Tibial nerve (tissue), 4 donors: ENCODE data around the gene ZFAND6. TPM values are rescaled to one million over a fixed set of nuclear protein-coding genes. Genes with fewer than 3 reads are reported as not detected.

ENCODE experiments used
- DNase-seq, 2 donors: peaks; one replicate each; pipeline ENCODE4 v3.0.0-alpha.2; 2019; ENCODE audit warnings: low spot score in 2 of 2
- H3K27ac ChIP-seq, 4 donors: fragments of 200-600 bp; sonication (generic) in 3 of 4; one replicate each; pipeline ENCODE4 v1.5.1; 2017 to 2019; ENCODE audit warnings: mild to moderate bottlenecking in 1 of 4
- H3K27me3 ChIP-seq, 2 donors: fragments of 200-600 bp; sonication (generic) in 1 of 2; one replicate each; pipeline versions ENCODE4 v1.5.1 to v1.6.0; 2017 to 2019
- H3K36me3 ChIP-seq, 3 donors: fragments of 200-600 bp; sonication (generic); one replicate each; pipeline ENCODE4 v1.5.1; 2018 to 2019
- H3K4me1 ChIP-seq, 4 donors: fragments of 200-600 bp; sonication (generic) in 3 of 4; one replicate each; pipeline ENCODE4 v1.5.1; 2017 to 2019
- H3K4me3 ChIP-seq, 4 donors: fragments of 200-600 bp; sonication (generic) in 3 of 4; one replicate each; pipeline ENCODE4 v1.5.1; 2017 to 2019; ENCODE audit warnings: mild to moderate bottlenecking in 1 of 4, moderate library complexity in 1 of 4
- H3K9me3 ChIP-seq, 4 donors: fragments of 200-600 bp; sonication (generic) in 3 of 4; one replicate each; pipeline ENCODE4 v1.5.1; 2017 to 2019
- CTCF ChIP-seq, 5 experiments: fragments of 200-600 bp in 3 of 5; fragments of 450-650 bp in 2 of 5; sonication (generic) in 3 of 5; IDR thresholded peaks; one replicate each; pipeline ENCODE4 v1.5.1; 2016 to 2019; ENCODE audit warnings: antibody characterized with exemption in 5 of 5, mild to moderate bottlenecking in 3 of 5, moderate library complexity in 2 of 5
- EP300 ChIP-seq, 2 donors: sonication (generic); formaldehyde crosslinking; IDR thresholded peaks; one replicate each; pipeline ENCODE4 v1.6.1; 2017; ENCODE audit warnings: antibody characterized with exemption in 2 of 2, mild to moderate bottlenecking in 1 of 2
- POLR2A ChIP-seq, 2 donors: fragments of 450-650 bp; IDR thresholded peaks; one replicate each; pipeline ENCODE4 v1.6.1; 2017; ENCODE audit warnings: antibody characterized with exemption in 2 of 2, mild to moderate bottlenecking in 2 of 2, moderate library complexity in 2 of 2
- WGBS, 2 donors: methylation state at CpG; one replicate each; pipeline ENCODE4 v1.1.5; 2018; 5-methylcytosine and 5-hydroxymethylcytosine counted together
- total RNA-seq, 4 donors: library from RNA; depleted of rRNA; stranded (reverse); fragments of >200 nt; gene quantifications; one replicate each; pipeline ENCODE4 v1.1.0, GENCODE V29; 2016

Gene ZFAND6
- total RNA-seq, 4 donors from 2014 or later: 68.6 to 126 (median 88.2) TPM

- Histone ChIP-seq H3K4me1 (peaks cover 0 to 8% (median 0%) of the 10 kb centered on the region in 4 donors), H3K4me3 (no peak overlapping the region), H3K36me3 (peaks cover 0 to 84% (median 5%) of the 10 kb centered on the region in 3 donors), H3K9me3 (no peaks in the 10 kb centered on the region), H3K27me3 (no peaks in the 10 kb centered on the region), H3K27ac (no peak overlapping the region)
- no peak for TF ChIP-seq CTCF (IDR thresholded peaks at IDR 0.05)
- TF ChIP-seq EP300 (IDR thresholded peaks at IDR 0.05): no peak
- TF ChIP-seq POLR2A (IDR thresholded peaks at IDR 0.05): no peak
- WGBS, 2 donors: 82 to 93% methylated on average over 2 of the region's 2 CpGs
- DNase-seq: no peak
These were observed 117.7 kb downstream of the ZFAND6 start for GRCh38 chr15:80177156-80177555.

- Histone ChIP-seq H3K27ac (peak overlapping the region in 2 of 4 donors; percentile 66 to 85), H3K27me3 (no peaks in the 10 kb centered on the region), H3K36me3 (peaks cover 0 to 90% (median 5%) of the 10 kb centered on the region in 3 donors), H3K4me3 (no peak overlapping the region), H3K4me1 (peaks cover 0 to under 1% (median 0%) of the 10 kb centered on the region in 4 donors), H3K9me3 (no peaks in the 10 kb centered on the region)
- TF ChIP-seq EP300 (IDR thresholded peaks at IDR 0.05): no peak
- TF ChIP-seq POLR2A (IDR thresholded peaks at IDR 0.05): no peak
- no peak for TF ChIP-seq CTCF (IDR thresholded peaks at IDR 0.05)
- DNase-seq: no peak
- 66 to 75% methylated on average over 17 of the region's 17 CpGs for WGBS, 2 donors
These were observed 119.7 kb downstream of the ZFAND6 start for GRCh38 chr15:80179025-80179759.

GRCh38 chr15:80179935-80180334 lies 120.5 kb downstream of the ZFAND6 start:
- Histone ChIP-seq H3K27ac (peak overlapping the region in 2 of 4 donors; percentile 66 to 85), H3K4me1 (no peaks in the 10 kb centered on the region), H3K27me3 (no peaks in the 10 kb centered on the region), H3K36me3 (peaks cover 0 to 92% (median 5%) of the 10 kb centered on the region in 3 donors), H3K9me3 (no peaks in the 10 kb centered on the region), H3K4me3 (no peak overlapping the region)
- no peak for TF ChIP-seq POLR2A (IDR thresholded peaks at IDR 0.05)
- no peak for TF ChIP-seq CTCF (IDR thresholded peaks at IDR 0.05)
- no peak for TF ChIP-seq EP300 (IDR thresholded peaks at IDR 0.05)
- no peak for DNase-seq
- 84 to 90% methylated on average over 10 to 14 of the region's 16 CpGs for WGBS, 2 donors

GRCh38 chr15:80180468-80180867 lies 121.0 kb downstream of the ZFAND6 start:
- Histone ChIP-seq H3K36me3 (peaks cover 0 to 92% (median 5%) of the 10 kb centered on the region in 3 donors), H3K4me3 (no peak overlapping the region), H3K4me1 (no peaks in the 10 kb centered on the region), H3K27ac (peak overlapping the region in 1 of 4 donors; percentile 85), H3K27me3 (no peaks in the 10 kb centered on the region), H3K9me3 (no peaks in the 10 kb centered on the region)
- WGBS, 2 donors: 72 to 80% methylated on average over 7 of the region's 7 CpGs
- DNase-seq: no peak
- TF ChIP-seq POLR2A (IDR thresholded peaks at IDR 0.05) (no peak), EP300 (IDR thresholded peaks at IDR 0.05) (no peak), CTCF (IDR thresholded peaks at IDR 0.05) (no peak)

GRCh38 chr15:80180986-80181385 lies 121.5 kb downstream of the ZFAND6 start:
- Histone ChIP-seq H3K27me3 (no peaks in the 10 kb centered on the region), H3K4me3 (no peak overlapping the region), H3K36me3 (peaks cover 0 to 92% (median 5%) of the 10 kb centered on the region in 3 donors), H3K27ac (no peak overlapping the region), H3K9me3 (no peaks in the 10 kb centered on the region), H3K4me1 (no peaks in the 10 kb centered on the region)
- no peak for DNase-seq
- TF ChIP-seq EP300 (IDR thresholded peaks at IDR 0.05): no peak
- TF ChIP-seq POLR2A (IDR thresholded peaks at IDR 0.05): no peak
- no peak for TF ChIP-seq CTCF (IDR thresholded peaks at IDR 0.05)
- 95% methylated on average over 10 of the region's 10 CpGs for WGBS, 2 donors
